Astrocyte of the hippocampus (primary cell): ENCODE data around the gene NXPH3.

Experiments
- DNase-seq: peaks from one replicate; pipeline ENCODE4 v3.0.0; 2011; ENCODE audit warnings: low read depth, low spot score

The NXPH3 gene

GRCh38 chr17:49576088-49576916, 631 bp downstream of the NXPH3 start:
- peak; percentile 68 for DNase-seq

GRCh38 chr17:49576917-49577649, 1.4 kb downstream of the NXPH3 start:
- no peak for DNase-seq

DNA sequence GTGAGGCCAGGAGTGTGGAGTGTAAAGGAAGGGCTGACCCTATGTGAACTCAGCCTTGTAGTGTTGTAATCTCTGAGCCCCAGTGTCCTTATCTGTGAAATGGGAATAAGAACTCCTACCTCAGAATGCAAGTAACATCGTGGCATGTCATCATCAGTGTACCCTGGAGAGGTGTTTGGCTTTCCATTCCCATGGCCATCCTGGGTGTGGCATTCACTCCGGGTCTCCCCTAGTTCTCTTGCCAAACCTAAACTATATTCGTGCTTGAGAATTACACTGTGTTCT, 1.9 kb downstream of the NXPH3 start:
- DNase-seq, result no peak

DNA sequence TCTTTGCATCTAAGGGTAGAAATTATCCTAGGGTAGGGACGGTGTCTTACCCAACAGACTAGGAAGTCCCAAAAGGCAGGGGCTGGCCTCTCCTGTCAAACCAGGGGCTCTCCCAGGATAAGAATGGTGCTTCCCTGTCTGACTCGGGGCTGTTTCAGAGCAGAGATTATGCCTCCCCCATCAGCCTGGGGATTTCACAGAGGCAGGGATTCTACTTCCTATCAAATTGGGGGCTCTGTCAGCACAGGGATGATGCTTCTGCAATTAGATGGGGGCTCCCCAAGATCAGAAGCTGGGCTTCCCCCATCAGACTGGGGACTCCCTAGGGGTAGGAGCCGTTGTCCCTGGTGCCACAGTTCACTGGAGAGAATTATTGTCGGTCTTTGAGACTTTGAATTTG, 2.3 kb downstream of the NXPH3 start:
- no peak for DNase-seq

- DNase-seq, result no peak
Measured at GRCh38 chr17:49578414-49578813, 2.7 kb downstream of the NXPH3 start.

DNA sequence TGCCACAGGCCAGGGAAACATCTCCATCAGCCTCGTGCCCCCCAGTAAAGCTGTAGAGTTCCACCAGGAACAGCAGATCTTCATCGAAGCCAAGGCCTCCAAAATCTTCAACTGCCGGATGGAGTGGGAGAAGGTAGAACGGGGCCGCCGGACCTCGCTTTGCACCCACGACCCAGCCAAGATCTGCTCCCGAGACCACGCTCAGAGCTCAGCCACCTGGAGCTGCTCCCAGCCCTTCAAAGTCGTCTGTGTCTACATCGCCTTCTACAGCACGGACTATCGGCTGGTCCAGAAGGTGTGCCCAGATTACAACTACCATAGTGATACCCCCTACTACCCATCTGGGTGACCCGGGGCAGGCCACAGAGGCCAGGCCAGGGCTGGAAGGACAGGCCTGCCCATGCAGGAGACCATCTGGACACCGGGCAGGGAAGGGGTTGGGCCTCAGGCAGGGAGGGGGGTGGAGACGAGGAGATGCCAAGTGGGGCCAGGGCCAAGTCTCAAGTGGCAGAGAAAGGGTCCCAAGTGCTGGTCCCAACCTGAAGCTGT, 3.4 kb downstream of the NXPH3 start:
- no peak for DNase-seq

DNA sequence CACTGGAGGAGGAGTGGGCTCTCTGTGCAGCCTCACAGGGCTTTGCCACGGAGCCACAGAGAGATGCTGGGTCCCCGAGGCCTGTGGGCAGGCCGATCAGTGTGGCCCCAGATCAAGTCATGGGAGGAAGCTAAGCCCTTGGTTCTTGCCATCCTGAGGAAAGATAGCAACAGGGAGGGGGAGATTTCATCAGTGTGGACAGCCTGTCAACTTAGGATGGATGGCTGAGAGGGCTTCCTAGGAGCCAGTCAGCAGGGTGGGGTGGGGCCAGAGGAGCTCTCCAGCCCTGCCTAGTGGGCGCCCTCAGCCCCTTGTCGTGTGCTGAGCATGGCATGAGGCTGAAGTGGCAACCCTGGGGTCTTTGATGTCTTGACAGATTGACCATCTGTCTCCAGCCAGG, 3.9 kb downstream of the NXPH3 start:
- no peak for DNase-seq

- no peak for DNase-seq
Measured at GRCh38 chr17:49580055-49580721, 4.5 kb downstream of the NXPH3 start.

- DNase-seq, result no peak
Measured at GRCh38 chr17:49580981-49581647, 5.4 kb downstream of the NXPH3 start.

GRCh38 chr17:49581648-49581998, 6.0 kb downstream of the NXPH3 start:
- DNase-seq, result no peak

GRCh38 chr17:49582055-49582722, 6.5 kb downstream of the NXPH3 start:
- DNase-seq, result no peak

GRCh38 chr17:49582789-49583188, 7.1 kb downstream of the NXPH3 start:
- DNase-seq, result no peak

DNA sequence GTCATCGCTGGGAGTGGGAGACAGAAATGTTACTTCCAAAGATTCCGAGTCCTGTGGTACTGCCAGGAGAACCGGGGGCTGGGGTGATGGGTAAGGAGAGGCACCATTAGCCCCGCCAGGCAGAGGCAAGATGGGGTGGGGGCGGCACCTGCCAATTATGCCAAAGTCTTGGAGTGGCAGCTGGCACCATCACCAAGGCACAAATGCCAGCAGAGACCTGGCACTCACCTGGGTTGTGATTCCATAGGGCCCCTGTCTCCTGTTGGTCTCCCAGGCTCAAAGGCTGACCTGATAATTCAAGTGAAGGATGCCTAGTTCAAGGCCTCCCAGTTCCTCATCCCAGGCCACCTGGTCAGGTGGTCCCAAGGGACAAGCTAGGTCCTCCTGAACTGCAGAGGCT, 7.6 kb downstream of the NXPH3 start:
- no peak for DNase-seq

DNA sequence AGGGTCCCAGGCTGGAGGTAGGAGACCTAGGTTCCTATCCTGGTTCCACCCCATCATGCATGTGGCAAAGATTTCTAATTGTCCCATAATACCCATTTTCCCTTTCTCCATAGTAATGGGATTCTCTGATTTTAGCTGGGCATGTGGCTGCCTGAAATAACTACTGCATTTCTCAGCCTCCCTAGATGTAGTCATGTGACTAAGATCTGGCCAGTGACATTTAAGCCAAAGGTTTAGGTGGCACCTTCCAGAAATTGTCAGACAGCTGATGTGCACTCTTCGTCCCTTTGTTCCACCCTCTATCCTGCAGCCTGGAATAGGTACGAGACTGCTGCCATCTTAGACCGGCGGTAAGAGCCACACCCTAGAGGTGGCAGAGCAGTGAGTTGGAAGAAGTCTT, 8.2 kb downstream of the NXPH3 start:
- DNase-seq, result no peak

DNA sequence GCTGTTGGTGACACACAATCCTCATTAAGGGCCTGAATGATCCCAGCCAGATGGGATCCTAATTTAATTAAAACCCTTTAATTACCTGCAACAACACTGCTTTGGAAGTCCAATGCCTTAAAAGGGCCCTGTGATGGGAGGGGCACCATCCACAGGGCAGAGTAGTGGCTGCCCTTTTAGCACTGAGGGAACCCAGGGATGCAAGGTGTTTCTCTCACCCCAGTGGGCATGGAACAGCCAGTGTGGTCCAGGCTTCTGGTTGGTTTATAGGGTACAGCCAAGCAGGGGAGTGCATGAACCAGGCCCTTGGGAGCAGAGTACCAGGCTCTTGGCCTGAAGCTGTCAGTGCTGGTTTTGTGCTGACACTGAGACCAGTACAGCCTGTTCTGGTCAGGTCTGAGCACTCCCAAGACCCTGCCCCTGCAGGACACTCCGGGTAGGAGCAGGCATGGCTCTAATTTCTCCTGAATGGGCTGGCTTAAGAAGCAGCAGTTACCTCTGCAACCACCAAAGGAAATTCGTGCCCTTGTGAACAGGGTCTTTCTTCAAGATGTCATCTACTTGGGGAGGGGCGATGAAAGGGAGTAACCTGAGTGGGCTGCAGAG, 9.9 kb downstream of the NXPH3 start:
- no peak for DNase-seq

GRCh38 chr17:49587366-49588073, 11.8 kb downstream of the NXPH3 start:
- no peak for DNase-seq

DNA sequence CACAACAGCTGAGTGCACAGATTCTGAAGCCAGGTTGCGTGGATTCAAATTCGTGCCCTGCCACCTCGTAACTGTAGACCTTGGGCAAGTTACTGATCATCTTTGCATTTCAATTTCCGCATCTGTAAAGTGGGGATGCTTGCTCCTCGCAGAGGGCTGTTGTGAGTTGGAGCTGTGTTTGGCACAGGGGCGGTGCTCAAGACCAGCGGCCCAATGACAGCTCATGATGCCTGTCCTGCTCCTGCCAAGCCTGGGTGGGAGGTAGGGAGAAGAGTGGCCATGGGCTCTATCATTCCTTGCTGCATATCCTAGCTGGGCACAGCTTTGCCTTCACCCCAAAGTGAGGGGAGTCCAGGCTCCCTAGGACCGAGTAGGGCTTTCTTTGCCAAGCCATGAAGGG, 12.6 kb downstream of the NXPH3 start:
- DNase-seq, result no peak

DNA sequence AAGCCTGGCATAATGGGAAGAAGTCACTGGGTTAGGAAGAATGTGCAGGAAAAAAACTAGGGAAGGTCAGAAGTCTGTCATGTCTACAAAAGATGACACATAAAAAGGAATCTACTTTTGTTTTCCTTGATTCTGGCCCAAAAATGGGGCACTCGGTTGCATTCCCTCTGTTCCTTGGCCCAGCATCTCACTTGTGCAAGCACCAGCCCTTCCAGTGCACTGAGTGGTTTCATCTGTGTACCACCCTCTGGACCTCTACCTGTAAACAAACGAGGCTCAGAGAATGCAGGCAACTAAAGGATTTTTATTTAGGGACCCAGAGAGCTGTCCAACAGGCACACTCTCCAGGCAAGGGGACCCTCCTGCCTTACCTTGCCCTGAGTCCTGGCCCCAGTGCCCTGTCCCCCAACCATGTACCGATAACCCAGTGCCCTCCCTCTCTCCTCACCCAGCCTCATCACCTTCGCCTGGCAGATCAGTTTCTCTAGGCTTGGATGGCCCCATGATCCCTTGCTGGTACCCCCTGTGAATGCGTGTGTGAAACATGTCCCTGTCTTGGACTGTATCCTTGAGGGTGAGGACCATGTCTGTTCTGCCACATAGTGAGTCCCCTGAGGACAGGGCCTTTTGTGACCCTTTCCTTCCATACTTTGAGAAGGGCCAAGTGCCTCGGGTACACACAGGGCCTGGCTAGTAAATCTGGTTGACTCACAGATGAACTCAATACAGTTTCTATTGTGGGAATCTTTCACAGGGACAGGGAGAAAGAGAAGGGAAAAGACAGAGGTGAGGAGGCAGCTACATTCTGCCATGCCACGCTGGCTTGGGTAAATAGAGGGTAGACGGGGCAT, 13.3 kb downstream of the NXPH3 start:
- DNase-seq, result peak; percentile 51

DNA sequence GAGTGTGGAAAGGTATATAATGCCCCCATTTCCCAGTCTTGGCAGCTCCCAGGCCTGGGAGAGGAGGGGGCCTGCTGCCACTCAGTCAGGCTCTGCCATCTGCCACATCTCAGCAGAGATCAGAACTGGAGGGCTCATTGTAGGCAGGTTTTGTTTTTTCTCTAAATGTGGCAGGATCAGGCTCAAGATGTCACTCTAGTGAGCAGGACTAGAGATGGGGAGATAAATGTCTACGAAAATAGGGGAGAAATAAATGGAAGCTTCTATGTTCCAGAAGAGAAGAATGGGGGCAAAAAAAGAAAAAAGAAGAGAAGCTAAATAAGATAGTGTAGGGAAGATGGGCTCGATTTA, 13.9 kb downstream of the NXPH3 start:
- no peak for DNase-seq

- DNase-seq, result no peak
Measured at GRCh38 chr17:49590874-49591273, 15.2 kb downstream of the NXPH3 start.
